BLaER1 (cell line): ENCODE results near the gene TNFAIP2.

Source experiments
- H3K27ac ChIP-seq: shearing (Covaris generic); formaldehyde crosslinking; 2 replicates; pipeline ENCODE4 v1.8.1; 2022
- H3K27me3 ChIP-seq: shearing (Covaris generic); formaldehyde crosslinking; 2 replicates; pipeline ENCODE4 v1.8.1; 2022
- H3K36me3 ChIP-seq: shearing (Covaris generic); formaldehyde crosslinking; 2 replicates; pipeline ENCODE4 v1.8.1; 2022
- H3K4me1 ChIP-seq: shearing (Covaris generic); formaldehyde crosslinking; 2 replicates; pipeline ENCODE4 v1.8.1; 2022
- H3K4me2 ChIP-seq: shearing (Covaris generic); formaldehyde crosslinking; 2 replicates; pipeline ENCODE4 v1.8.1; 2022
- H3K4me3 ChIP-seq: shearing (Covaris generic); formaldehyde crosslinking; 2 replicates; pipeline ENCODE4 v1.8.1; 2022
- H3K9ac ChIP-seq: shearing (Covaris generic); formaldehyde crosslinking; 2 replicates; pipeline ENCODE4 v1.8.1; 2022
- H3K9me3 ChIP-seq: shearing (Covaris generic); formaldehyde crosslinking; 2 replicates; pipeline ENCODE4 v1.8.1; 2022
- H4K20me1 ChIP-seq: shearing (Covaris generic); formaldehyde crosslinking; 2 replicates; pipeline ENCODE4 v1.8.1; 2022
- Cebpa-rat ChIP-seq: shearing (Covaris generic); IDR thresholded peaks from 2 replicates; pipeline ENCODE4 v1.8.1; 2022

The TNFAIP2 gene

DNA sequence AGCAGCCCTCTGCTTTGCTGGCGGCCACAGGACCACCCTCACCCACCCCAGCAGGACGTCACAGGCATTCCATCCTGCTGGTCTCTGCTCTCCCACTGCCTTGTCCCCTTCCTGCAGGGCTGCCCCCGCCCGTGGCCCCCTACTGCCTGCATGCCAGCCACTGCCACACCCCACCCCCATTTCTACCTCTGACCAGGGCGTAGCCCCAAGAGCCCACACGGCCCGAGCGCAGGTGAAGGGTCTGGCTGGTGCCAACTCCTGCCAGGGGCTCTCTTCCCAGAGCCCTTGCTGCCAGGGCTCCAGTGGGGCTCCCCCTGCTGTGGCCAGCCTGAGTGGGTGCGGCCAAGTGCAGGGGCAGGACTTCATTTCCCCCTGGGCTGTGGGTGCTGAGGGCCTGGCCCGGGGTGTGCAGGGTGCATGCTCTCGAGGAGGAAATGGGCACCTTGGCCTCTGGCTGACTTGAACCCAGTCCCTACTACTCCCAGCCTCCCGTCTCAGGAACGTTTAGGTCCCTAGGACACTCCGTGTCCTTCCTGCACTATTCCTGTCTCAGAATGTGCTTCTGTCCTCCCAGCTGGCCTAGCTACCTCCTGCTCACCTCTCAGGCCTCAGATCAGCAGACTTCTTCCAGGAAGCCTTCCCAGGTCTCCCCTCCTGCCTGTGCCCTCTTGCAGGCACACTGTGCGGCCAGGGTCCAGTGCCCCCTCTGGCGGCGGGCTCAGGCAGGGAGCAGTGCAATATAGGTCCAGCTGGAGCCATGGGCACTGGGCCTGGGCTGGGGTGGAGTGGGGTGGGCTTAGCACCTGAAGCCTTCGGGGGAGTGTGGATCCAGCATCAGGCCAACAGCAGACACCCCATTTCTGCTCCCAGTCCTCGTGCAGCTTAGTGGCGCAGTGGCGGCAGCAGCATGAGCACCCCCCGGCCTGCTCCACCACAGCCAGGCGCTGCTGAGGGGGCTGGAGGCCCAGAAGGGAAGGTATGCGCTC lies 37.9 kb upstream of the TNFAIP2 start:
- no peak overlapping the region for H3K9ac ChIP-seq
- H3K4me2 ChIP-seq = no peak overlapping the region
- H3K4me1 ChIP-seq = peaks cover 27% of the 10 kb centered on the region
- H3K9me3 ChIP-seq = no peaks in the 10 kb centered on the region
- H3K36me3 ChIP-seq = no peaks in the 10 kb centered on the region
- no peaks in the 10 kb centered on the region for H3K27me3 ChIP-seq
- no peaks in the 10 kb centered on the region for H4K20me1 ChIP-seq
- H3K27ac ChIP-seq = no peak overlapping the region
- no peak for TF ChIP-seq Cebpa-rat
- H3K4me3 ChIP-seq = no peak overlapping the region

DNA sequence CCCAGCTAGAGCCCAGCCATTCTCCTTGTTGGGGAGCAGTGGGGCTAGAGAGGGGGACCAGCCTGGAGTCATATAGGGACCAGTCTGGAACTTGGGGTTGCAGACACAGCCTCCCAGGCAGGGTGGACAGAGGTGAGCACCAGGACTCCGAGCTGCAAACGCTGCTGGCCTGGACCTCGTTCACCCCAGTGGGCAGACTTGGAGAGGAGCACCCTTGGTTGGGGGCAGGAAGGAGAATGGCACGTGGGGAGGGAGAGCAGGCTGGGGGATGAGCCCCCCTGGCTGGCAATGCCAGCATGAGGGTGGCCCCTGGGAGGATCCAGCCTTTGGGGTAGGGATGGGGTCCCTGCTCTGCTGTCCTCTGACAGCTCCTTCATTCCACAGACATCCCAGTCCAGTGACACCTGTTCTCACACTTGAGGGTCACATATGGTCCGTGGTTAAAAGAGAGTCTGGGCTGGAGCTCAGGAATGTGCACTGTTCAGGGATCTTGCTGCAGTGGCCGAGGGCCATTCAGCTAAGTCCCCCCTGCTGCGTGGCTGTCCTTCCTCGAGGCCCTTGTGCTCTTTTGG lies 36.4 kb upstream of the TNFAIP2 start:
- no peak for TF ChIP-seq Cebpa-rat
- no peak overlapping the region for H3K4me2 ChIP-seq
- H3K4me3 ChIP-seq = no peak overlapping the region
- H3K27me3 ChIP-seq = no peaks in the 10 kb centered on the region
- H3K36me3 ChIP-seq = no peaks in the 10 kb centered on the region
- no peaks in the 10 kb centered on the region for H3K9me3 ChIP-seq
- no peak overlapping the region for H3K27ac ChIP-seq
- peaks cover 42% of the 10 kb centered on the region for H3K4me1 ChIP-seq
- no peak overlapping the region for H3K9ac ChIP-seq
- H4K20me1 ChIP-seq = no peaks in the 10 kb centered on the region

DNA sequence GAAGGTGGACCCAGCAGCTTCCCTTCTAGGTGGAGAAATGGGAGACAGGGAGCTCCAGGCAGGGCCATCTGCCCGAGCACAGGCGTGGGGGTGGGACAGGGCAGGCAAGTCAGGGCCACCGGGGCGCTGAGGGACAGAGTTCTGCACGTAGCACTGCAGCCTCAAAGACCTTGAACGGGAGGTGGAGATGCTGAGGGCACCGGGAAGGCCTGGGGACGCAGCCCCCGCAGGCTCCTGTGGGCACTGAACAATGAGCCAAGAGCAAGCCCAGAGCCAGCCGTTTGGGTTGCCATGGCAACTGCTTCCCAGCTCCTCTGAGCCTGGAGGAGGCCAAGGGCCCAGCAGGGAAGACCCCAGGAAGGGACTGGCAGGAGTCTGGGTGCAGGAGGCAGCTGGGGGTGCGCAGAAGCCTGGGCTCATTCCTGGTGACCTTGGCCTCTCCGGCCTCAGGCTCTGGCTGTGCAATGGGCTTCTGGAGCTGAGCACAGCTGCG lies 35.9 kb upstream of the TNFAIP2 start:
- Histone ChIP-seq H3K4me2 (peak overlapping the region; percentile 98; the same call in 1 of the 2 replicates), H3K9ac (no peak overlapping the region), H3K9me3 (no peaks in the 10 kb centered on the region), H3K4me1 (peaks cover 44% of the 10 kb centered on the region), H4K20me1 (no peaks in the 10 kb centered on the region), H3K27me3 (no peaks in the 10 kb centered on the region), H3K36me3 (no peaks in the 10 kb centered on the region), H3K4me3 (no peak overlapping the region), H3K27ac (no peak overlapping the region)
- TF ChIP-seq Cebpa-rat = no peak

DNA sequence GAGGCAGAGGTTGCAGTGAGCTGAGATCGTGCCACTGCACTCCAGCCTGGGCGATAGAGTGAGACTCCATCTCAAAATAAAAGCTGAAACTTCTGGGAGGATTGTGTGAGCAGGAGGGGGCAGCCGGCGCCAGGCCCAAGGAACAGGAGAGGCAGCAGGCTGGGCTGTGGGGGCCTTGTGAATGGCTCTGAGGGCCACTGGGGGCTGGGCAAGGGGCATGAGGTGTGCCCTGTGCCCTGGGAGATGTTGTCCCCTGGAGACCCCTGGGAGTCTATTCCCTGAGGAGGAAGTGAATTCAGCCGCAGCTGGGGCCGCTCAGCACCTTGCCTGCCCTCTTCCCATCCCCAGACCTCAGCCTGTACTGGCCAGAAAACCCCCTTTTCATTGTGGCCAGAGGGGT lies 34.3 kb upstream of the TNFAIP2 start:
- H3K9me3 ChIP-seq = no peaks in the 10 kb centered on the region
- no peaks in the 10 kb centered on the region for H4K20me1 ChIP-seq
- peak overlapping the region; percentile 30; the same call in 1 of the 2 replicates for H3K27ac ChIP-seq
- peaks cover 46% of the 10 kb centered on the region for H3K4me1 ChIP-seq
- H3K4me2 ChIP-seq = peak overlapping the region; percentile 98
- H3K4me3 ChIP-seq = no peak overlapping the region
- no peaks in the 10 kb centered on the region for H3K36me3 ChIP-seq
- H3K9ac ChIP-seq = 0 out of 2 replicates have a peak overlapping the region, but pooled peaks have one; percentile 50
- H3K27me3 ChIP-seq = no peaks in the 10 kb centered on the region
- no peak for TF ChIP-seq Cebpa-rat

DNA sequence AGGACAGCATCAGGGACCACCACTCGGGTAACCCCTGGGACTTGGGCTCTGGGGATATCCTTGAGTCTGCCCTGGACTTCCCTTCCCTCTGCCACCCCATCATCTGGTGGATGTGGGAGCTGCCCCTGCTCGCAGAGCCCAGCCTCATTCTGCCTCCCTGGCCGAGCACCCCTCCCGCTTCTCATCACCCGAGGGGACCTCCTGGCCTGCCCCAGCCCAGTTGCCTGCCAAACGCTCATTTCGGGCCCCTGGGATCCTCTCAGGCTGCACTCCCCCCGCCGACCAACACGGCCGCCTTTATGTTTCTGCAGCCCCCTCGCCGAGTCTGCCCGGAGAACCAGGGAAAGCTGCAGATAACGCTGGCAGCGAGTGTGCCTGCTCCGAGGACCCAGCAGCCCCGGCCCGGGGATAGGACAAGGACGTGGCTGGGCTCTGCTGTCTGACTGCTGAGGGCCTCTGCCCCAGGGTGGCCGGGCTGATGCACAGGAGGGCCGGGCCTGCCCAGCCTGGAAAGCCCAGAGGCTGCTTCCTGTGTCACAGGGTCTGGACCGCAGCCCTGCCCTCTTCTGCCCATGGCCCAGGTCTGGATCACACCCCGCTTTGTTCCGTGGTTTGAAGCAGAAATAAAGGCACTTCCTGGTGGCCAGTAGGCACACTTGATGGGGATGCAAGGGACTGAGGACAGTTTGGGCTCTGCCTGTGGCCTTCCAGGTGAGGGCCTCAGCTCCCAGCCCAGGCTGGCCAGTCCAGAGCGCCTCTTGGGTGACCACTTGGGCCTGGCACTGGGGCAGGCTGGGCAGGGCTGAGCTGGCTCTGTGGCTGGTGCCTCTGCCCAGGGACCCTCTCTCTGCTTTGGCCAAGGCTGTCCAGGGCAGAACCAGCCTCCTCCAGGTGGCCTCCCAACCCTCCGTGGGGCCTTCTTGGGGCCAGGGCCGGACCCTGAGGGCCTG lies 33.6 kb upstream of the TNFAIP2 start:
- H3K4me3 ChIP-seq = no peak overlapping the region
- no peaks in the 10 kb centered on the region for H4K20me1 ChIP-seq
- H3K9me3 ChIP-seq = no peaks in the 10 kb centered on the region
- peaks cover 51% of the 10 kb centered on the region for H3K4me1 ChIP-seq
- H3K27me3 ChIP-seq = no peaks in the 10 kb centered on the region
- H3K27ac ChIP-seq = peak overlapping the region; percentile 30; the same call in 1 of the 2 replicates
- TF ChIP-seq Cebpa-rat = no peak
- no peaks in the 10 kb centered on the region for H3K36me3 ChIP-seq
- H3K9ac ChIP-seq = no peak overlapping the region
- peak overlapping the region; percentile 98 for H3K4me2 ChIP-seq

DNA sequence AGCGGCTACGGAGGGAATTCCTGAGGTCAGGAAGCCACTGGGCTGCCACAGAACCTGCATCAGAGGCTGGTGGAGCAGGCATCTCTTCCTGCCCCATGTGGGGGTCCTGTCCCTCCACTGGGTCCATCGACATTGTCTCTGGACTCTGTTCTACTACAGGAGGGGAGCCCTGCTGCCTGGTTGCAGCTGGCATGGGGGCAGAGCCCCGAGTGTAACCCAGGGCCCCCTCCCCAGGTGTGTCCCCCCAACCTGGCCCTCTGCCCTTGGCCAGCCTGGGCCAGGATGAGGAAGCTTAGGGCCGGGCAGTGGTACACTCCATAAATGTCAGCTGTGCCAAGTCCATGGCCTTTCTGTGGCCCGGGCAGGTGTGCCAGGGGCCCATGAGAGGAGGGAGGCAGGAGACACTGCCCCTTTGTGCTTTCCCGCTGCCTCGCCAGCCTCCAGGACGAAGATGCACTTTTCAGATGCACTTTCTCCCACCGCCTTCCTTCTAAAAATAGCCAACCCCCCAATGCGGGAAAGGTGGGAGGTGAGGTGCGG lies 32.7 kb upstream of the TNFAIP2 start:
- Histone ChIP-seq H3K9me3 (no peaks in the 10 kb centered on the region), H3K4me3 (peak overlapping the region; percentile 65; the same call in 1 of the 2 replicates), H3K27me3 (no peaks in the 10 kb centered on the region), H3K9ac (peak overlapping the region; percentile 69; the same call in 1 of the 2 replicates), H3K27ac (no peak overlapping the region), H4K20me1 (no peaks in the 10 kb centered on the region), H3K4me1 (peaks cover 51% of the 10 kb centered on the region), H3K4me2 (peak overlapping the region; percentile 98), H3K36me3 (no peaks in the 10 kb centered on the region)
- TF ChIP-seq Cebpa-rat = no peak

DNA sequence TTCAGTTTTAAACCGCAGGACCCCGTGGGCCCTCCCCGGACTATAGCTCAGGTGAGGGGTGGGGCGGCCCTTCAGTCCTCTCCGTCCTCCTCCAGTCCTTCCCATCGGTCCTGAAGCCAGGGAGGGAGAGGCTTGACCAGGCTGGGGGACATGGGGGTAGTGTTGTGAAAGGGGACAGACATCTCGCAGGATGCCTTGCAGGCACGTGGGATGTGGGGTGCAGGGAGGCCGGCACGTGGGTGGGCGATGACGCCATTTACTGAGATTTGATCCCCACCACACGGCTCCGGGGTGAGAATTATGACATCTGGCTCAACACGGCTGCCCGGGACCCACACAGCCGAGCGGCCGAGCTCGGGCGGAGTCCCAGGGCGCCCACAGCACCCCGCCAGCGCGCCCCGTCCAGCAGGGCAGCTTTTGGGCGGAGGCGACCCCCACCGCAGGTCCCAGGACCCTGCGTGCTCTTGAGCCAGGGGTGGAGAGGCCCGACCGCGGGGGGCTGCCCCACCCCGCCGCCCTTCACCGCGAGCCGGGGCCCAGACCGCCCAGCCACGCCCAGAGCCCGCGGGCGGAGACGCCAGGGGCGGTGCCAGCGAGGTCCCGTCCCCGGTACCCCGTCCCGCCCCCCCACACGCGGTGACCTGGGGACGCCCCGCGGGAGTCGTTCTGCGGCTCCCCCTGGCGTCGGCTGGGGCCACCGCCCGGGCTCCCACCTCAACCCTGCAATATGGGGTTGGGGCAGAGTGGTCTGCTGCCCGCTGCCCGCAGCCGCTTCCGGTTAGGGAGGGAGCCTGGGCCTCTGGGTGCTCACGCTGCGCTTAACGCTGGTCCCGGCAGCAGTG lies 32.0 kb upstream of the TNFAIP2 start:
- no peaks in the 10 kb centered on the region for H3K9me3 ChIP-seq
- H3K4me2 ChIP-seq = peak overlapping the region; percentile 98
- peak overlapping the region; percentile 69 for H3K9ac ChIP-seq
- H3K36me3 ChIP-seq = no peaks in the 10 kb centered on the region
- no peaks in the 10 kb centered on the region for H3K27me3 ChIP-seq
- peak overlapping the region; percentile 65 for H3K4me3 ChIP-seq
- H3K27ac ChIP-seq = peak overlapping the region; percentile 56
- H4K20me1 ChIP-seq = no peaks in the 10 kb centered on the region
- no peak for TF ChIP-seq Cebpa-rat
- peaks cover 51% of the 10 kb centered on the region for H3K4me1 ChIP-seq

DNA sequence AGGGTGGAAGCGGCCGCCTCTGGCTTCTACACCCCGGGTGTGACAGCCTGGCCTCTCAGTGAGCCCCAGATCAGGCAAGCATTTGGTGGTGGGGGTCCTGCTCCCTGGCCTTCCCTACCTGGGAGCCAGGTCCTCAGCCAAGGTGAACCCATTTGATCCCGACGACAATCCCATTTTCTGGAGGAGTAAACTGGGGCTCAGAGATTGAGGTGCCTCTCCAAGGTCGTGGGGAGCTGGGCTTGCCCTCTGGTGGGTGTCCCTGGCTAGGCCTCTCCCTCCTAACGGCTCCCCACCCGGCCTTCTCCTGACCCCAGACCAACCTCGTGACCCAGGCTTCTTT lies 31.4 kb upstream of the TNFAIP2 start:
- H3K9me3 ChIP-seq = no peaks in the 10 kb centered on the region
- no peaks in the 10 kb centered on the region for H3K36me3 ChIP-seq
- TF ChIP-seq Cebpa-rat = no peak
- no peaks in the 10 kb centered on the region for H4K20me1 ChIP-seq
- 0 out of 2 replicates have a peak overlapping the region, but pooled peaks have one; percentile 8 for H3K27ac ChIP-seq
- peak overlapping the region; percentile 65 for H3K4me3 ChIP-seq
- peaks cover 51% of the 10 kb centered on the region for H3K4me1 ChIP-seq
- 0 out of 2 replicates have a peak overlapping the region, but pooled peaks have one; percentile 25 for H3K9ac ChIP-seq
- H3K27me3 ChIP-seq = no peaks in the 10 kb centered on the region
- peak overlapping the region; percentile 98 for H3K4me2 ChIP-seq
